GM15510 (cell line): ENCODE data around the gene BCL6.

Source experiments
- POLR2A ChIP-seq: IDR thresholded peaks from 3 replicates; pipeline ENCODE4 v1.6.1; 2011; ENCODE audit warnings: borderline replicate concordance; ENCODE audit not compliant: insufficient read length; ENCODE audit errors: extremely low read depth

Gene BCL6

DNA sequence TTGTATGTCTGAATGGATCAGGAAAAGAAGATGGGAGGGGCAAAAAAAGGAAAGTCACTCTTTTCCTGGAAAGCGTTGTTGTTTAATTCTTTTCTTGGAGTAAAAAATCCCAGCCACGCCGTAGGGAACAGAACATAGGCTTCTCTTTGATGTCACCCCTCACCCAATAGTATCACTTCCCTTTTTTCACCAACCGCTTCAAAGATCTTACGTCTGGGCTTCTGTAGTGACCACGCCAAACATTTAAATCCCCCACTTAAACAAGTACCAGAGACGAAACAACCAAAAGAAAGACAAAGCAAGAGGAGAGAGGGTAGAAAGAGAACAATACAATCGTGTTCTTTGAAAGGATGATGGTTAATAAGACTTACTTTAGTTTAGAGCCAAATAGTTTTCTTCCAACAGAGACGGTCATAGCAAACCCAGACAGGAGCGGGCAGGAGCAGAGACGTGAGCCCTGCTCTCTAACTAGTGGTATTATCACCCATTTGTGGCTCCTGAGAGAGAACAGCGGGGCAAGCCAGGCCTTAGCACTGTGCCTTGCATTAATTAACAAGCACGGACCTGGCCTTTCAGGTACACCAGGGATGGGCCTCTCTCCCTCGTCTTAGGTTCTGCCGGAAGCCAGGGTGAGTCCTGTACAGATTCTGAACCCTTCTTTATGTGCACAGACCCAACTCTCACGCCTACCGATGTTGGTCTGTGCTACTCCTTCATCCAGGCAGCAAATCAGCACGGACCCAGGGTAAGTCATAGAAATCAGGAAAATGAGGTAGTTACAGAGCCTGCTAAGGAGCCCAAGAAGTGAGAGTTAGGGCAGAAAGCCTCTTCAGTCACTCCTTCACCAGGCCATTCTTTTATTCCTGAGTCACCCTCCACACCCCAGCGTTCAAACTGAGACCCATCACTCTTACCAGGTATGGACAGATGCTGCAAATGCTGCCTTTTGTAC, 28.2 kb upstream of the BCL6 start:
- TF ChIP-seq POLR2A: no peak

DNA sequence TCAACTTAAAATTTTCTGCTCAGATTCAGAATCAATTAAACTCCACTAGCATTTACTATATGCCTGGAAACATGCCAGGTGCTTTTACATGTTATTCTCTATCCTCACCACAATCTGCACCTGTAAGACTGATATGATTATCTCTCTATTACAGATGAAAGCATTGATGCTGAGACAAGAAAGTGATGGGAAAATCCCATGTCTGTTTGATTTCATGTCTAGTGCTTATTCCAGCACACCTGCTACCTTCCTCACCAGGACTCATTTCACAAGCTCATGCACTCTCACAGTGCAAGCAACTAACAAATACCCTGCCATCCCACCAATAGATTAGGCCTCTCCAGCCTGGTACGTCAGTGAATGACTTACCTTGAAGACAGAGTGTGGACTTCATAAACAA, 25.0 kb upstream of the BCL6 start:
- no peak for TF ChIP-seq POLR2A

DNA sequence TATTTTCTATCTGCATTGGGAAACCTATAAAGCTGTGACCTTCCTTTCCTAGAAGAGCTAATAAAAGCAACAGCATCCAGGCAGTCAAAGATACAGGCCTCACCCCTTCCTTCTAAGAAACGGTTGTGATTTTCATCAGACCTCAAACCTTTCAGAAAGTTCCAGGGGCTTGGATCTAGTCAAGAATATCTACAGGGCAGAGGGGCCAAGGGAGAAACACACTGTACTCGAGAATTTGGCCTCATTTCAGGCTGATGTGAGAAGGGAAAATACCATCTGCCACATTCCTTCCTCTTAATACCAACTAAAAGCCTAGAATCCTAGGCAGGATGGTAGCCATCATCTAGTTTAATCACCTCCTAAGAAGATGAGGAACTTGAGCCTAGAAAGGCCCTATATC, 24.5 kb upstream of the BCL6 start:
- no peak for TF ChIP-seq POLR2A

DNA sequence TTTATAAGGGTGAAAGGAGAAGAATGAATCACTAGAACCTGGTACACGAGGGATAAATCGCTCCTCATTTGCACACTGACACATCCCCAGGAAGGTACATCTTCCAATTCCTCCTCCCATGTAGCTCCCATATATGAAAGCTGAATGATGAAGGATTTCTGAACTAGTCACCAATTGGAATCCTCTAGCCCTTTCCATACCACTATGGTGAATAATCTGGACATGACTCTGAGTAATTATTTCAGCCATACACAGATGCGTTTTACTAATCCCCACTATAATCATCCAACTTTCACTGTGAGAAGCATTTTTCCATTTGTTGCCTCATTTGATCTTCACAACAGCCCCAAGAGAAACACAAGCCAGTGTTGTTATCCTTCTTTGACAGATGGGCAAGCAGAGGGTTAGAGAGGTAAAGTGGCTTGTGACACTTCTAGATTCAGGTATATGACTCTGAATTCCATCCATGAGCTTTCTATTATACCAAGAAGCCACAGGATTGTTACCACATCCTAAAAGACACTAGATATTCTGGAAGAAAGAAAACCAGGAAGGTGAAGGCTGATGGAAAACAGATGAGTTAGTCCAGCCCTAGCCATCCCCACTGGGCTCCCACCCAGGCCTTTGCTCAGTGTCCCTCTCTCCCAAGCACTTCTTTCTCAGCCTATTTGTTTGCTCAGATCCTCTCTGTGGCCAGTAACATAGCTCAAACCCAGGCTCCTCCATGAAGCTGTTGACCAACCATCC, 22.2 kb upstream of the BCL6 start:
- TF ChIP-seq POLR2A: no peak

DNA sequence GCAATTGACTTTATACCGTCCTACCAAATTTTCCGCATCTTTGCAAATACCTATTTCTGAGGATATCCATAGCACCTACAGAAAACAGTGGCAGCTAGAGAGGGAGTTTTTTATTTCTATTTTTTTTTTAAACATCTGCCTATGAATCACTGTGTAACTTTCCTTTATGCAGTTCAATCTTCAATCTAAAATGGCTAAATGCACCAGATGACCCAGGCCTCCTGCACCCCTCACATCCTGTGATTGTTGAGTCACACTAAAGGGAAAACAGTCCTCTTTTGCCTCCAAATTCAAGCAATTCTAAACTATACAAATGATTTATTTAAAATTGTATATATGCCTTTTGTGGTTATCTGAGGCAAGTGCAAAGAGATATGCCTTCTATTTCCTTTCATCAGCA, 20.1 kb upstream of the BCL6 start:
- no peak for TF ChIP-seq POLR2A

DNA sequence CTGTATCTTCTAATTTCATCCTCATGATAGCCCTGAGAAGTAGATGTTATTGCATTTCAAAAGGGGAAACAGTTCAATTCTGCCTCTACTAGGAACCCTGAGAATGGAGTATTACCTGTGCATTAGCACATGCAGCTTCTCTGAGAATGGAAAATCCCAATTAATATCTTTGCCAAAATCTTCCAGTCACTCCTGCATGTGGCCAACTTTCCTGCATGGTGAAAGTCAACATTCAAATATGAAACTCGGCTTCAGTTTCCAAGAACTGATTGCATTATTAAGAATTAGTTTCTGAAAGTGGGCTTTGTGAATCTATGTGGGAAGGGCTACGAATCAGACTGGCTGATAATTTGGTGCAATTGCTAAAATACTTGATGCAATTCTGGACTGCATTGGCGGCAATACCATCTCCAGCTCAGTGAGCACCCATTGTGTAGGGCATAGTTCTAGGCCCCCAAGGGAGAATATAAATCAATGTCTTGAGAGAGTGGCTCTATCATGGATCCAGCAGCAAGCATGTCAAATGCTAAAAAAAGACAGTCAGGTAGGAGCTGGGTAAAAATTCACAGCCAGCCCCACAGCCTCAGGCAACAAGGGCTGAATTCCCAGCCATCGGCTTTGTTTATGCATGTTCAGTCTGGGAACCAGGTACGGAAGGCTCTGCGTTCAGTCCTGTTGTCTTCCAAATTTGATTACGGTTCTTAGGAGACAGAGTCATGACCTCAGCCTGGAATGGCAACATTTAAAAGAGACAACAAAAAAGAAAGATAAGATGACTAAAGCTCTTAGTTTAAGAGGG, 18.8 kb upstream of the BCL6 start:
- TF ChIP-seq POLR2A: no peak

DNA sequence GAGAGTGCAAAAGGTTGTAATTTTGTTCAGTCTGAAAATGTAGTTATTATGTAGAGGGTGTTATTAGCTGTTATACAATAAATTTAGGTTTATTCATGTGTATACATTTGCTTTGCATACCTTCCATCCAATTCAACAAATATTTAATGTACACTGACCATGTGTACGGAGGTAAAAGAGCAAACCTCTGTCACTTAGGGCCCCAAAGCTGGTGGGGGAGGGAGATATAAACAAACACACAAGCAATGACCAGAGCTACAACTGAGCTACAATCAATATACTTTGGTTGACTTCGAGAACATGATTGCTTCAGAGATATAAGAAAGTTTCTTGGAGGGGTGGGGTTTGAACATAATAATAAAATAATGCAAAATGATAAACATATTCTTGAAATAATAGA, 17.5 kb upstream of the BCL6 start:
- no peak for TF ChIP-seq POLR2A

DNA sequence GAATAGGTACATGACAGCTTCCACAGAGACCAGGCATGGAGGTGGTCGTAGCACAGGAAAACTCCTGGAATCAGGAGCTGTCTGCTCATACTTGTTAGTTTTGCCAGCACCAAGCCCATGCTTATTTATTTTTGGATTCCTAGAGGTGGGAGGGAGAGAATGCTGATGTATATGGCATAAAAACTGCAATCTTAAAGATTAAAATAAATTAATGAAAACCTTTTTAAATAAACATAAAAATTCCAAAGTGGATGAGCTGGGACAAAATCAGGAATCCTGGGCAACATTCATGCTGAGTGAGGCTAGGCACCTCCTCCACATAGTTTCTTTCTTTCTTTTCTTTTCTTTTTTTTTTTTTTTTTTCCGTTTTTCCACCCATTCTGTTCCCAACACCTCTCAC, 14.3 kb upstream of the BCL6 start:
- no peak for TF ChIP-seq POLR2A

DNA sequence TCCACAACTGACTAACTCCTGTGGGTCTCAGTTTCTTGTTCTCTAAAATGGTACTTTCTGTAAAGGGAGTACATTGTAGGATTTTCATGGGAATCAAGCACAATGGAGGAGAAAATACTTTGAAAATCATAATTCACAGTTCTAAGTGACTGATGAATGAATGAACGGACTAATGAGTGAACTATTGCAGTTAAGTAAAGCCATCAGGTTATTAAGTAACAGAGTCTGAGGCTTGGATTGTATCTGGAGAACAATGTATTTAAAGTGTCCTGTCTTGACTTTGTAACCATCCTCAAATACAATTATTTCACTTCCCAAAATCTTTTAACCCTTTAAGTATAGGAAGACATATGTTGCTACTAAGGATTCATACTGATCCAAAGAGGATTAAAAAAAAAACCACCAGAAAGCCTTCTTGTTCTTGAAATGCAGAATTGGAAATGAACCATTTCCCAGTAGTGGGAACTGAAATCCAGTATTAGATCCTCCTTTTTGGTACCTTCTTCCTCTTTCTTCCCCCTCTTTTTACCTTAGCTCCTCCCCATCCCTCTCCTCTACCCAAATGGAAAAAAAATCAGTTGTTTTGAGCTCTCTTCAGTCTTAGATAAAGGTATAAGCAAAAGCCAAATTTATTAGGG, 13.2 kb upstream of the BCL6 start:
- no peak for TF ChIP-seq POLR2A

DNA sequence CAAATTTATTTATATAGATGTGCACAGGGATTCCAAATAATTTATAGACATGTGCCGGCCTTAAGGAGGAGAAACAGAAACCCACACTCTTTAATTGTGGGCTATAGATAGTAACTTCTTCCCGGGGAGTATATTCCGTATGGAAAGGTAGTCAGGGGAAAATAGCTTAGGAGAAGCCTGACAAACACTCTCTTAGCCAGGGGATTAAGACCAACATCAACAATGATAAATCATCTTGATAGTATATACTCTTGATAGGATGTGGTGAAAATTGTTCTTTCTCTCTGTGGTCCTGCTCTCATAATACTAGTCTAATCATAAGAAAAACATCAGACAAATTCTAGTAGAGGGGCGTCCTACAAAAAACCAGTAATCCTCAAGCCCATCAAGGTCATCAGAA, 8.2 kb upstream of the BCL6 start:
- no peak for TF ChIP-seq POLR2A

DNA sequence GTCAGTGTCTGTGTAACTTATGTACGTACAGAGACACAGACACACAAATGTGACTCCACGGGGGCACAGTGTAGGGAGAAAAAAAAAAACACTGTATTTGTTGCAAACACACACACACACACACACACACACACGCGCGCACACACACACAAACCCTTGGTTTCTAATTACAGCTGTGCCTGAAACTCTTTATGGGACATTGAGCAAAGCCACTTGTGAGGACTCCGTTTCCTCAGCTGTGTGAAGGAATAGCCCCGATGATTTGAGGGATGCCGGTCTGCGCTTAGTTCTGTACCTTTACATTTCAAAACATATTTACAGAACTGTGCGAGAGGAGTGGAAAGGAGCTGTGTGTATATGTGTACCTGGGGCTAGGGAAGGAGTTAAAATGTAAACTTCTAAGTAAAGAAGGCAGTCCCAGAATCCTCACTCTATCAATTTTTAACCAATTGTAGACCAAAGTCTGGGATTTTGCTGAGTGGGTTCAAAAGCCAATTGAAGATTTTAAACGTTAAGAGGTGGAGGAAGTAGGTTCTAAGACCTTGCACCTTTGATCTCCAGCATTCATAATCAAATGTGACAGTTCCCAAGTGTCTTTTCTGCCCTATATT, 5.3 kb upstream of the BCL6 start:
- TF ChIP-seq POLR2A: no peak

DNA sequence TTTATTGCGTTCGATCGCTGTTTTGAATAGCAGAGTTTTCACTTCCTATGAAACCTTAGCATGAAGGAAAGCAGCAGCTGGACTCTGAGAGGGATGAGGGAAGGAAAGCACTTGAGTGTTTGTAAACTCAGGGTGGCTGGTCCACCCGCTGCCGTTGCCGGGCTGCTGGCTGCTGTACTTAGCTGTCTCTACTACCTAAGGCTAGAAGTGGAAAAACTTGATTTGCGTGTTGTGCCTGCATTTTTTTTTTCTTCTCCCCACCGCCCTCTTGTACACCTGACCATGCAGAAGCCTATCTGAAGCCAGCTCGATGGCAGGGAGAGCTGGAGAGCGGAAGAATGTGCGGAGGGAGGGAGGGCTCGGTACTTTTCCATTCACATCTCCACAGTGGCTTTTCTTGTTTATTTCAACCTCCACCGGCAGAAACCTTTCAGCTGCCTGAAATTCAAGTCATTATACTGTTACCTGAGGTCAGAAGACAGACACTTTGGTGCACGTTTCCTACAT, 4.8 kb upstream of the BCL6 start:
- no peak for TF ChIP-seq POLR2A

DNA sequence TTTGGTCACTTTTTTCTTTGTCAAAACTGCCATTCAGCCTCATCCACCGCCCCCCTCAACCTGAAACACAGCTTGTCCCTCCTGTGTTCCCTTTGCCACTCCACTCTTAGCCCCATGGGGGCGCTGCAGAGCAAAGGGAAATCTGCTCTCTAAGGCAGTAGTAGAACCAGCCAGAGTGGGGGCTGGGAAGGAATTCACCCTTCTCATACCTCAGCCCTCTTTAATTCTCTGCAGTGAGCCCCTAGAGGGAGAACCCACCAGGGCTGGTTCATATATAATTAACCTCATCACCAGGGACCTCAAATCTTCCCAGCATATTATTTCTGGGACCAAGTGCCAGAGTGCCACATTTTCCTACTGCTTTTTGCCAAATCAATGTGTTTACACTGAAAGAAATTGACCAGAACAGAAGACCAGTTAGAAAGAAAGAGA, 2.8 kb upstream of the BCL6 start:
- TF ChIP-seq POLR2A: no peak

DNA sequence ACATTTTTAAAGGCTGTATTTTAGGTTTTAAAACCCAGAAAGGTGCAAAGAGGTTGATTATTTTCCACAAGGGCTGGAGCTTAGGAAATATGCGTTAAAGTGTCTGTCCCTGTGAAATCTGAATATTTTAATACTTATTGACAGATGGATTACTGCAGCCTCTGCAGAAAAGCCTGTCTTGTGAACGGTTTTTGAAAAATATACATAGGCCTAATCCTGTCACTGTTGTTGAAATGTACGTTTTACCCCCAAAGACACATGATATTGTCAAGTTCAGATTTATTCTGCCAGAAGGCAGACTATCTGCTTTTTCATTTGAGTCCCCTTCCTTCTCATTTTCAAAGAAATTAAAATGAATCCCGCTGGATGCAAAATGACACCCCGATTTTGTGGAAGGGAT, 2.2 kb upstream of the BCL6 start:
- TF ChIP-seq POLR2A: no peak
